Fibroblast of lung (primary cell): ENCODE measurements around the gene PLXNB1.

Experiments used
- CTCF ChIP-seq, 2 donors: IDR thresholded peaks in 1 of 2; conservative IDR thresholded peaks in 1 of 2; 1 replicate in 1 of 2; 2 replicates in 1 of 2; pipeline ENCODE4 v1.5.1; 2011 to 2012; ENCODE audit warnings: low read length in 2 of 2, control low read depth in 1 of 2, inconsistent platforms in 1 of 2, low read depth in 1 of 2, mild to moderate bottlenecking in 1 of 2
- EZH2 ChIP-seq: IDR thresholded peaks from 2 replicates; pipeline ENCODE4 v1.5.1; 2012; ENCODE audit warnings: low read length, control low read depth, mild to moderate bottlenecking; ENCODE audit errors: missing control alignments

- no peak for TF ChIP-seq CTCF (conservative IDR thresholded peaks at IDR 0.05 in 1 of 2, IDR thresholded peaks at IDR 0.05 in 1 of 2; ENCODE audit: low read depth in 1 of 2, low read length in 2 of 2)
- no peak for TF ChIP-seq EZH2
These were observed 42.3 kb downstream of the PLXNB1 start for GRCh38 chr3:48387634-48388033.
